K562 (cell line): ENCODE measurements around the gene NDUFA3. TPM values are rescaled to one million over a fixed set of nuclear protein-coding genes. Genes with fewer than 3 reads are reported as not detected.

Experiments used
- ATF2 ChIP-seq: sonication (generic); formaldehyde crosslinking; IDR thresholded peaks from 2 replicates; pipeline ENCODE4 v1.8.1; 2022; ENCODE audit warnings: missing genetic modification reagents
- CREB5 ChIP-seq: fragments of 250-450 bp; sonication (Bioruptor Pico); IDR thresholded peaks from 2 replicates; pipeline ENCODE4 v1.5.0; 2020; ENCODE audit warnings: mild to moderate bottlenecking
- CTCF ChIP-seq, 3 experiments: IDR thresholded peaks in 2 of 3; conservative IDR thresholded peaks in 1 of 3; 2 replicates each; pipeline ENCODE4 v1.5.1; 2011 to 2012; ENCODE audit warnings: low read length in 3 of 3, mild to moderate bottlenecking in 3 of 3, control low read depth in 2 of 3, improper control_type of control experiment in 1 of 3, inconsistent platforms in 1 of 3, low read depth in 1 of 3, mixed read lengths in 1 of 3, moderate library complexity in 1 of 3; ENCODE audit not compliant: insufficient read depth in 2 of 3
- EGR1 ChIP-seq: fragments of 450-650 bp; conservative IDR thresholded peaks from 2 replicates; pipeline ENCODE4 v1.6.1; 2017; ENCODE audit warnings: mild to moderate bottlenecking
- ELF1 ChIP-seq: fragments of 200-800 bp; sonication (Bioruptor generic); IDR thresholded peaks from 2 replicates; pipeline ENCODE4 v1.6.1; 2016; ENCODE audit warnings: missing genetic modification characterization, missing compliant biosample characterization
- KLF16 ChIP-seq: IDR thresholded peaks from 2 replicates; pipeline ENCODE4 v1.6.1; 2016; ENCODE audit warnings: antibody characterized with exemption
- MED1 ChIP-seq: sonication (generic); formaldehyde crosslinking; IDR thresholded peaks from 2 replicates; pipeline ENCODE4 v1.8.1; 2023; ENCODE audit warnings: missing genetic modification reagents, borderline replicate concordance
- NCOR1 ChIP-seq: fragments of 450-650 bp; IDR thresholded peaks from 2 replicates; pipeline ENCODE4 v1.6.1; 2016; ENCODE audit warnings: mild to moderate bottlenecking, moderate library complexity
- NEUROD1 ChIP-seq: fragments of 150-350 bp; IDR thresholded peaks from 2 replicates; pipeline ENCODE4 v1.6.1; 2014; ENCODE audit warnings: borderline replicate concordance, low read length, low read depth; ENCODE audit not compliant: partially characterized antibody
- NFRKB ChIP-seq: fragments of 450-650 bp; IDR thresholded peaks from 2 replicates; pipeline ENCODE4 v1.6.1; 2016; ENCODE audit warnings: low read depth
- PBX2 ChIP-seq, 2 experiments: IDR thresholded peaks in 1 of 2; conservative IDR thresholded peaks in 1 of 2; 2 replicates each; pipeline ENCODE4 v1.6.1; 2016; ENCODE audit warnings: low read depth in 2 of 2, mild to moderate bottlenecking in 1 of 2, missing compliant biosample characterization in 1 of 2, missing genetic modification characterization in 1 of 2, moderate library complexity in 1 of 2
- SMARCA4 ChIP-seq: fragments of 450-650 bp; IDR thresholded peaks from 2 replicates; pipeline ENCODE4 v1.6.1; 2016
- SMARCA5 ChIP-seq: fragments of 450-650 bp; IDR thresholded peaks from 2 replicates; pipeline ENCODE4 v1.6.1; 2016
- SMARCE1 ChIP-seq: fragments of 450-650 bp; IDR thresholded peaks from 2 replicates; pipeline ENCODE4 v1.7.1; 2016; ENCODE audit warnings: mild to moderate bottlenecking
- TRIM24 ChIP-seq, 2 experiments: fragments of 450-650 bp; IDR thresholded peaks; 2 replicates each; pipeline ENCODE4 v1.6.1; 2016
- ZBTB1 ChIP-seq: sonication (generic); formaldehyde crosslinking; IDR thresholded peaks from 2 replicates; pipeline ENCODE4 v1.8.1; 2023; ENCODE audit warnings: missing genetic modification reagents, low read depth, mild to moderate bottlenecking, borderline replicate concordance
- ZBTB2 ChIP-seq: fragments of 450-650 bp; IDR thresholded peaks from 2 replicates; pipeline ENCODE4 v1.6.1; 2016; ENCODE audit warnings: antibody characterized with exemption
- ZKSCAN8 ChIP-seq: fragments of 200-800 bp; sonication (Bioruptor generic); IDR thresholded peaks from 2 replicates; pipeline ENCODE4 v1.6.1; 2016; ENCODE audit warnings: missing genetic modification characterization, missing compliant biosample characterization
- ZNF124 ChIP-seq: sonication (generic); formaldehyde crosslinking; IDR thresholded peaks from 2 replicates; pipeline ENCODE4 v1.8.1; 2022; ENCODE audit warnings: missing genetic modification reagents
- ZNF311 ChIP-seq: fragments of 250-450 bp; sonication (Bioruptor Pico); IDR thresholded peaks from 2 replicates; pipeline ENCODE4 v1.4.0; 2020; ENCODE audit warnings: mild to moderate bottlenecking, moderate library complexity
- ZNF41 ChIP-seq: fragments of 250-450 bp; sonication (Bioruptor Pico); conservative IDR thresholded peaks from 2 replicates; pipeline ENCODE4 v1.4.0; 2020; ENCODE audit warnings: mild to moderate bottlenecking
- ZNF668 ChIP-seq: fragments of 250-450 bp; sonication (Bioruptor Pico); IDR thresholded peaks from 2 replicates; pipeline ENCODE4 v1.8.0; 2022; ENCODE audit warnings: mild to moderate bottlenecking, inconsistent platforms
- polyA plus RNA-seq, 8 experiments: library from polyadenylated mRNA; depleted of rRNA in 4 of 8; stranded (reverse) in 5 of 8; unstranded in 3 of 8; fragments of >200 nt; fragmentation: Nextera tagmentation in 2 of 8; fragmentation: Illumina TruSeq in 1 of 8; extraction: Ambion mirVana in 2 of 8; extraction: Trizol in 1 of 8; gene quantifications; 2 replicates each; pipeline versions ENCODE4 v1.2.1 to v1.2.3, GENCODE V29; 2011 to 2014; ENCODE audit warnings: inconsistent platforms in 1 of 8, missing spikeins in 1 of 8
- total RNA-seq, 7 experiments: library from RNA; depleted of rRNA in 6 of 7; stranded (reverse); fragments of >200 nt in 6 of 7; fragmentation: Illumina TruSeq in 2 of 7; extraction: Trizol in 2 of 7; gene quantifications; 2 replicates each; pipeline versions ENCODE4 v1.2.1 to v1.2.3, GENCODE V29; 2011 to 2021; ENCODE audit warnings: low replicate concordance in 1 of 7

NDUFA3 gene
- total and polyA plus RNA-seq, 9 of the 15 experiments (the other 6 are each of a cell fraction or from before 2014, with no cell fraction given) = 39.2 to 279 (median 138) TPM

GRCh38 chr19:54096617-54097106 is 6.0 kb upstream of the NDUFA3 start (continued):
- TF ChIP-seq ZKSCAN8 (CRISPR knock-in tag) (no peak), NFRKB (no peak), PBX2 (CRISPR knock-in tag; IDR thresholded peaks at IDR 0.05; ENCODE audit: low read depth) (no peak), PBX2 (tag; conservative IDR thresholded peaks at IDR 0.05; ENCODE audit: low read depth) (no peak), SMARCA4 (peak; percentile 58; the same call in 1 of the 2 replicates), ZNF311 (CRISPR knock-in tag) (no peak), TRIM24 (IDR thresholded peaks at IDR 0.05) (no peak), CTCF (IDR thresholded peaks at IDR 0.05 in 2 of 3, conservative IDR thresholded peaks at IDR 0.05 in 1 of 3; ENCODE audit: insufficient read depth in 2 of 3, low read depth in 1 of 3, low read length in 3 of 3) (peak; percentile 19 to 48 (median 36); a peak in 3 of 6 replicates), EGR1 (no peak), ZNF668 (CRISPR knock-in tag) (no peak), ELF1 (tag) (peak; percentile 52; the same call in 1 of the 2 replicates), ZBTB1 (CRISPR knock-in tag) (no peak), ZNF41 (CRISPR knock-in tag) (no peak), NEUROD1 (no peak), KLF16 (no peak), NCOR1 (no peak), SMARCA5 (peak; percentile 34; the same call in 1 of the 2 replicates), ATF2 (CRISPR knock-in tag) (no peak), ZBTB2 (peak; percentile 41; the same call in 1 of the 2 replicates), ZNF124 (no peak), MED1 (CRISPR knock-in tag) (no peak), SMARCE1 (peak; percentile 72), CREB5 (CRISPR knock-in tag) (no peak)
